ENCODE results near the gene SLC5A12. TPM values are rescaled to one million over a fixed set of nuclear protein-coding genes. Genes with fewer than 3 reads are reported as not detected.

The SLC5A12 gene
- total and polyA plus RNA-seq, 2 of the 4 experiments (the other 2 are of a cell fraction), result not detected

- no peak overlapping the region for H3K9ac ChIP-seq (ENCODE audit: low read depth, low read length)
- no peak overlapping the region for H3K23ac ChIP-seq (ENCODE audit: low read depth, low read length)
- H3K56ac ChIP-seq (ENCODE audit: extremely low read depth, insufficient read depth, low read length), result no peak overlapping the region
- no peak overlapping the region for H3K18ac ChIP-seq (ENCODE audit: low read depth, low read length)
- H2BK120ac ChIP-seq (ENCODE audit: low read depth, low read length), result no peak overlapping the region
- H3K36me3 ChIP-seq (ENCODE audit: control insufficient read depth, insufficient read depth, low read length), result no peaks in the 10 kb centered on the region
- H4K5ac ChIP-seq (ENCODE audit: low read depth, low read length), result no peak overlapping the region
- no peak overlapping the region for H2BK5ac ChIP-seq (ENCODE audit: low read depth, low read length, poor library complexity, severe bottlenecking)
- no peaks in the 10 kb centered on the region for H3K79me1 ChIP-seq (ENCODE audit: low read depth in 1 of 2, low read length in 2 of 2)
- no peak overlapping the region for H2AK9ac ChIP-seq (replicated peaks; ENCODE audit: low read depth, low read length, poor library complexity)
- intact Hi-C loops (cut with micrococcal nuclease), result no loop called here
- H3K27me3 ChIP-seq (ENCODE audit: control insufficient read depth, insufficient read depth, low read length), result no peaks in the 10 kb centered on the region
- H3K14ac ChIP-seq (replicated peaks; ENCODE audit: low read depth, low read length), result no peak overlapping the region
- H2BK15ac ChIP-seq (ENCODE audit: low read depth, low read length), result no peak overlapping the region
- ChIA-PET CTCF (no interaction called here), POLR2A (ENCODE audit: unreplicated experiment) (no interaction called here)
- H4K20me1 ChIP-seq (ENCODE audit: insufficient read depth, low read length), result no peaks in the 10 kb centered on the region
- H3K9me3 ChIP-seq (ENCODE audit: control insufficient read depth, insufficient read depth, low read length), result no peaks in the 10 kb centered on the region
- H3K4ac ChIP-seq (ENCODE audit: low read depth, low read length), result no peak overlapping the region
- no peak for TF ChIP-seq CEBPB (IDR thresholded peaks at IDR 0.05; ENCODE audit: low read depth, low read length)
- TF ChIP-seq ELK1 (IDR thresholded peaks at IDR 0.05; ENCODE audit: borderline replicate concordance, low read depth, low read length), result no peak
- no peak for TF ChIP-seq BHLHE40 (IDR thresholded peaks at IDR 0.05; ENCODE audit: low read depth, low read length)
- no peak for TF ChIP-seq MAFK (IDR thresholded peaks at IDR 0.05; ENCODE audit: low read depth, low read length)
- TF ChIP-seq CTCF (conservative IDR thresholded peaks at IDR 0.05; ENCODE audit: low read depth, low read length), result no peak
- TF ChIP-seq RFX5 (IDR thresholded peaks at IDR 0.05; ENCODE audit: low read depth, low read length), result no peak
- no peak for TF ChIP-seq CHD1 (IDR thresholded peaks at IDR 0.05; ENCODE audit: low read depth, low read length)
- no peak for TF ChIP-seq NFE2L2 (IDR thresholded peaks at IDR 0.05; ENCODE audit: low read depth, low read length)
- TF ChIP-seq USF2 (IDR thresholded peaks at IDR 0.05; ENCODE audit: low read depth, low read length), result no peak
- no peak for TF ChIP-seq FOS (IDR thresholded peaks at IDR 0.05; ENCODE audit: low read depth, low read length)
- no peak for TF ChIP-seq MAZ (IDR thresholded peaks at IDR 0.05; ENCODE audit: borderline replicate concordance, low read depth, low read length)
- no peak for TF ChIP-seq SMC3 (IDR thresholded peaks at IDR 0.05; ENCODE audit: low read depth, low read length)
- no peak for TF ChIP-seq RAD21 (IDR thresholded peaks at IDR 0.05; ENCODE audit: low read length)
- no peak for TF ChIP-seq RCOR1 (IDR thresholded peaks at IDR 0.05; ENCODE audit: insufficient replicate concordance, low read length)
- no peak for TF ChIP-seq MXI1 (IDR thresholded peaks at IDR 0.05; ENCODE audit: borderline replicate concordance, low read depth, low read length)
- TF ChIP-seq POLR2A (IDR thresholded peaks at IDR 0.05; ENCODE audit: low read depth, low read length), result no peak
- H2AFZ ChIP-seq (replicated peaks; ENCODE audit: low read length, poor library complexity), result no peak overlapping the region
- in situ Hi-C loops (cut with MboI; ENCODE audit: low sequenced_read_pairs), result no loop called here
- H4K8ac ChIP-seq (ENCODE audit: low read depth in 2 of 2, low read length in 2 of 2), result no peak overlapping the region
- no peaks in the 10 kb centered on the region for H3K9me1 ChIP-seq (ENCODE audit: insufficient read depth, low read length)
- no peak overlapping the region for H3K27ac ChIP-seq (ENCODE audit: insufficient read depth, low read length)
- ATAC-seq (ENCODE audit: low read depth) (no peak), DNase-seq (no peak)
- H4K91ac ChIP-seq (ENCODE audit: insufficient read depth, low read depth, low read length), result no peak overlapping the region
- H2AK5ac ChIP-seq (ENCODE audit: low read depth, low read length), result no peak overlapping the region
- H3K4me2 ChIP-seq (ENCODE audit: low read depth, low read length), result no peak overlapping the region
- H3K4me3 ChIP-seq (ENCODE audit: insufficient read depth, low read depth, low read length), result no peak overlapping the region
- no peaks in the 10 kb centered on the region for H3K4me1 ChIP-seq (ENCODE audit: control insufficient read depth, insufficient read depth, low read length)
- H2BK20ac ChIP-seq (ENCODE audit: low read depth, low read length), result no peak overlapping the region
- BruUV-seq (replicated peaks), result no TSS peak
- dilution Hi-C loops (cut with HindIII; ENCODE audit: low sequenced_read_pairs, unreplicated experiment), result no loop called here
- 40% methylated on average over 2 of the region's 5 CpGs; no CpG with 5 or more reads in 1 of the 2 experiments for WGBS, 2 experiments (ENCODE audit: extremely low coverage in 2 of 2, insufficient read length in 1 of 2)
Observed at GRCh38 chr11:26703411-26704191, 18.3 kb downstream of the SLC5A12 start.

Data from IMR-90 (cell line).